SK-N-SH (cell line): Measurements from ENCODE around the gene IDH3A. TPM values are rescaled to one million over a fixed set of nuclear protein-coding genes. Genes with fewer than 3 reads are reported as not detected.

Source experiments
- CTCF ChIA-PET: fragments of 300-600, 350-600 bp; formaldehyde crosslinking; extraction: SDS; loops from one replicate; lab custom pipeline; 2021; lab: Yijun Ruan, JAX
- POLR2A ChIA-PET: fragments of 350-600 bp; sonication (Branson Sonifier 250); formaldehyde crosslinking; extraction: SDS; loops from one replicate; lab custom pipeline; 2020; ENCODE audit warnings: antibody characterized with exemption, inconsistent platforms; lab: Yijun Ruan, JAX
- DNase-seq: peaks from one replicate; pipeline ENCODE4 v3.0.0; 2012
- H2AFZ ChIP-seq: fragments of 200-600 bp; sonication (generic); 2 replicates; pipeline ENCODE4 v1.8.1; 2016; ENCODE audit warnings: antibody characterized with exemption, mild to moderate bottlenecking, low read depth
- H3F3A ChIP-seq: fragments of 200-600 bp; sonication (generic); replicated peaks from 2 replicates; pipeline ENCODE3; 2016; ENCODE audit warnings: antibody characterized with exemption, mild to moderate bottlenecking; ENCODE audit not compliant: insufficient read depth
- H3K27ac ChIP-seq, 2 experiments: fragments of 200-500 bp in 1 of 2; fragments of 200-600 bp in 1 of 2; sonication (Bioruptor generic) in 1 of 2; sonication (generic), shearing (Covaris generic) in 1 of 2; 2 replicates each; pipeline versions ENCODE4 v1.5.1 to v1.6.1; 2014 to 2016; ENCODE audit warnings: low read depth in 2 of 2, inconsistent platforms in 1 of 2, low read length in 1 of 2, mild to moderate bottlenecking in 1 of 2, mixed read lengths in 1 of 2
- H3K27me3 ChIP-seq: fragments of 200-600 bp; sonication (generic), shearing (Covaris generic); 2 replicates; pipeline ENCODE4 v1.6.1; 2016; ENCODE audit warnings: mixed run types; ENCODE audit not compliant: insufficient read depth
- H3K36me3 ChIP-seq, 2 experiments: fragments of 200-500 bp in 1 of 2; fragments of 200-600 bp in 1 of 2; sonication (Bioruptor generic) in 1 of 2; sonication (generic) in 1 of 2; replicated peaks in 1 of 2; 2 replicates each; pipeline versions ENCODE3 to v1.5.1; 2014 to 2016; ENCODE audit warnings: low read length in 1 of 2, mild to moderate bottlenecking in 1 of 2; ENCODE audit not compliant: insufficient read depth in 2 of 2, control insufficient read depth in 1 of 2
- H3K4me1 ChIP-seq, 2 experiments: fragments of 200-500 bp in 1 of 2; fragments of 200-600 bp in 1 of 2; sonication (Bioruptor generic) in 1 of 2; sonication (generic), shearing (Covaris generic) in 1 of 2; 2 replicates each; pipeline versions ENCODE4 v1.5.1 to v1.6.1; 2014 to 2016; ENCODE audit warnings: low read depth in 1 of 2, low read length in 1 of 2, mixed run types in 1 of 2; ENCODE audit not compliant: insufficient read depth in 2 of 2, control insufficient read depth in 1 of 2
- H3K4me2 ChIP-seq: fragments of 200-600 bp; sonication (generic), shearing (Covaris generic); 2 replicates; pipeline ENCODE4 v1.6.1; 2017; ENCODE audit warnings: mixed run types
- H3K4me3 ChIP-seq, 2 experiments: fragments of 200-500 bp in 1 of 2; fragments of 200-600 bp in 1 of 2; sonication (Bioruptor generic) in 1 of 2; sonication (generic), shearing (Covaris generic) in 1 of 2; 2 replicates each; pipeline versions ENCODE4 v1.5.1 to v1.8.1; 2014 to 2016; ENCODE audit warnings: low read depth in 2 of 2, inconsistent platforms in 1 of 2, low read length in 1 of 2, mild to moderate bottlenecking in 1 of 2, mixed read lengths in 1 of 2, moderate library complexity in 1 of 2
- H3K79me2 ChIP-seq: fragments of 200-600 bp; sonication (generic); 2 replicates; pipeline ENCODE4 v1.8.1; 2017; ENCODE audit warnings: mild to moderate bottlenecking; ENCODE audit not compliant: insufficient read depth
- H3K9ac ChIP-seq: fragments of 200-600 bp; sonication (generic); 2 replicates; pipeline ENCODE4 v1.6.1; 2017; ENCODE audit warnings: mixed run types
- H3K9me2 ChIP-seq: fragments of 200-600 bp; sonication (generic); 2 replicates; pipeline ENCODE4 v1.6.1; 2017; ENCODE audit warnings: mixed run types
- H3K9me3 ChIP-seq: fragments of 200-600 bp; sonication (generic); 2 replicates; pipeline ENCODE4 v1.6.1; 2017; ENCODE audit warnings: mixed run types, mild to moderate bottlenecking, moderate library complexity
- H4K20me1 ChIP-seq: fragments of 200-600 bp; sonication (generic); 2 replicates; pipeline ENCODE4 v1.6.1; 2017; ENCODE audit warnings: mild to moderate bottlenecking, mixed run types; ENCODE audit not compliant: insufficient read depth
- CTCF ChIP-seq: fragments of 200-600 bp; sonication (generic); IDR thresholded peaks from 2 replicates; pipeline ENCODE4 v1.6.1; 2017; ENCODE audit warnings: antibody characterized with exemption, mild to moderate bottlenecking, moderate library complexity
- ELF1 ChIP-seq: IDR thresholded peaks from 2 replicates; pipeline ENCODE4 v1.4.0; 2012
- EP300 ChIP-seq, 2 experiments: IDR thresholded peaks; 2 replicates each; pipeline versions ENCODE4 v1.4.0 to v1.6.1; 2012; ENCODE audit warnings: borderline replicate concordance in 1 of 2, low read depth in 1 of 2, low read length in 1 of 2
- FOXM1 ChIP-seq: IDR thresholded peaks from 2 replicates; pipeline ENCODE4 v1.4.0; 2012; ENCODE audit warnings: low read depth, mild to moderate bottlenecking
- JUND ChIP-seq: IDR thresholded peaks from 2 replicates; pipeline ENCODE4 v1.4.0; 2012
- MAX ChIP-seq: IDR thresholded peaks from 2 replicates; pipeline ENCODE4 v1.4.0; 2012; ENCODE audit warnings: low read depth
- MEF2A ChIP-seq: IDR thresholded peaks from 2 replicates; pipeline ENCODE4 v1.4.0; 2012; ENCODE audit warnings: low read depth, borderline replicate concordance
- NFIC ChIP-seq: IDR thresholded peaks from 2 replicates; pipeline ENCODE4 v1.4.0; 2012; ENCODE audit warnings: borderline replicate concordance
- NRF1 ChIP-seq: IDR thresholded peaks from 2 replicates; pipeline ENCODE4 v1.6.1; 2012; ENCODE audit warnings: low read depth, mild to moderate bottlenecking, low read length
- PBX3 ChIP-seq: IDR thresholded peaks from 2 replicates; pipeline ENCODE4; 2012
- POLR2AphosphoS5 ChIP-seq: IDR thresholded peaks from 2 replicates; pipeline ENCODE4 v1.6.1; 2012; ENCODE audit warnings: low read depth, low read length
- RAD21 ChIP-seq: IDR thresholded peaks from 2 replicates; pipeline ENCODE4 v1.6.1; 2012; ENCODE audit warnings: mild to moderate bottlenecking, low read length
- REST ChIP-seq: IDR thresholded peaks from 2 replicates; pipeline ENCODE4 v1.6.1; 2012; ENCODE audit warnings: mild to moderate bottlenecking, low read depth, low read length, moderate library complexity
- RXRA ChIP-seq: IDR thresholded peaks from 2 replicates; pipeline ENCODE4 v1.4.0; 2012; ENCODE audit warnings: low read depth, mild to moderate bottlenecking, borderline replicate concordance
- TAF1 ChIP-seq: IDR thresholded peaks from 2 replicates; pipeline ENCODE4 v1.6.1; 2012; ENCODE audit warnings: low read depth, mild to moderate bottlenecking, low read length, moderate library complexity, borderline replicate concordance
- USF2 ChIP-seq: fragments of 150-350 bp; IDR thresholded peaks from 2 replicates; pipeline ENCODE4 v1.6.1; 2017; ENCODE audit warnings: antibody characterized with exemption, low read length, low read depth, borderline replicate concordance
- WGBS: methylation state at CpG from one replicate; pipeline ENCODE4 v1.1.6; 2017; ENCODE audit warnings: low lambda C conversion rate; 5-methylcytosine and 5-hydroxymethylcytosine counted together
- polyA plus RNA-seq, 3 experiments: library from polyadenylated mRNA; depleted of rRNA; stranded (reverse); fragments of >200 nt; gene quantifications; 2 replicates each; pipeline ENCODE4 v1.2.3, GENCODE V29; 2012

Gene IDH3A
- polyA plus RNA-seq, 1 of the 3 experiments (the other 2 are of a cell fraction): 33.2 TPM

GRCh38 chr15:78110096-78110495 is 39.1 kb upstream of the IDH3A start:
- Histone ChIP-seq H3K9me3 (no peaks in the 10 kb centered on the region), H3K4me2 (no peak overlapping the region), H3F3A (no peaks in the 10 kb centered on the region), H3K4me3 (no peak overlapping the region), H4K20me1 (no peaks in the 10 kb centered on the region), H2AFZ (no peak overlapping the region), H3K27ac (no peak overlapping the region), H3K4me1 (no peaks in the 10 kb centered on the region; a peak in 1 of 4 replicates), H3K79me2 (no peaks in the 10 kb centered on the region), H3K9me2 (no peaks in the 10 kb centered on the region), H3K27me3 (no peaks in the 10 kb centered on the region), H3K36me3 (no peaks in the 10 kb centered on the region), H3K9ac (no peak overlapping the region)
- no peak for TF ChIP-seq ELF1
- TF ChIP-seq RXRA: no peak
- no peak for TF ChIP-seq EP300 (IDR thresholded peaks at IDR 0.05; ENCODE audit: borderline replicate concordance in 1 of 2, low read depth in 1 of 2, low read length in 1 of 2)
- no peak for TF ChIP-seq REST
- TF ChIP-seq JUND: no peak
- TF ChIP-seq NFIC: no peak
- no peak for TF ChIP-seq PBX3
- no peak for TF ChIP-seq USF2
- TF ChIP-seq TAF1: no peak
- TF ChIP-seq POLR2AphosphoS5: no peak
- TF ChIP-seq CTCF: no peak
- TF ChIP-seq RAD21: no peak
- no peak for TF ChIP-seq MAX
- TF ChIP-seq MEF2A: no peak
- TF ChIP-seq NRF1: no peak
- no peak for TF ChIP-seq FOXM1
- 87% methylated on average over 3 of the region's 6 CpGs for WGBS
- POLR2A ChIA-PET: no interaction called here
- CTCF ChIA-PET: interaction anchor here (1.0 to 9.3 kb wide), 9 partner anchors 17 to 208 kb away, joined by 3 to 175 read pairs (median 63); partner anchors contain the start of gene CIB2
- no peak for DNase-seq
